Activated CD4-positive, alpha-beta T cell treated with anti-CD3 and anti-CD28 coated beads, Interleukin-2, amount 50 U/mL, for 1 hour (primary cell): ENCODE data around the gene MAGEA2.
"Not testable (repeated sequence)": the region's sequence is repeated elsewhere in the genome, so short reads cannot be mapped to it uniquely, and the experiment has no call there.

ENCODE experiments used
- DNase-seq: peaks from one replicate; pipeline ENCODE4 v3.0.0-alpha.2; 2020

MAGEA2 gene

GRCh38 chrX:152706500-152706899 lies 47.1 kb downstream of the MAGEA2 start:
- not testable (repeated sequence) for DNase-seq

- DNase-seq: not testable (repeated sequence)
Measured at GRCh38 chrX:152700390-152700789, 53.3 kb downstream of the MAGEA2 start.
